HG03159 (cell line): Measurements from ENCODE around the gene GTF2H2.
"Not testable (repeated sequence)": the region's sequence is repeated elsewhere in the genome, so short reads cannot be mapped to it uniquely, and the experiment has no call there.

Experiments
- ATAC-seq: cut with Tn5 transposase; IDR thresholded peaks from one replicate; pipeline ENCODE4 v1.9.1; 2021; ENCODE audit warnings: mild to moderate bottlenecking, moderate library complexity; ENCODE audit not compliant: unreplicated experiment

Gene GTF2H2

DNA sequence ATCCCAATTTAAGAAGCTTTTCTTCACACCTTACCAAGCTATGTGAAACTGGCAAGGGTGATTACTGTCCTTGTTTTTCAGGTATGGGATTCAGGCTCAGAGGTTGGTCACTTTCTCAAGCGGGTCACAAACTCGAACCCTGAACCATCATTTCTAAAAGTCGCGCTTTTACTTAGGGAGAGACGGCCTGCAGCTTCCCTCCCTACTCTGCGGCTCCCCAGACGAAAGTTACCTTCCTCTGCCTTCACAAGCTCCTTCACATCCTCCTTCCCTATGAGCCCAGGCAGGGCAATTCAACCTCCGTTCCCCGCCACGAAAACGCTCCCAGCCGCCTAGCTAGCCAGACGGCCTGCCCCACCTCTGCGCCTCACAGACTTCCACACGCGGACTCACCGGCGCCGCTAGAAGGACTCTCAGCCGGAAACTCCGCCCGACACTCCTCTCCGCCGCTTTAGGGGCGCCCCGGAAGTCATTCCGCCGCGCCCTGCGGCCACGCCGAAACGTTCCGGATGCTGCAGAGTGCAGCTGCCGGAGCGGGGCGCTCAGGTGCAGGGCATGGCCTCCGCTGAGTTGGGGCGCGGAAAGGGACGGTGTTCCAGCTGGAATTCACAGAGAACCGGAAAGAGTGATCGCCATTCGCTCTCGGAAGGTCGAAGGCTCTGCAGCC is at the start of gene GTF2H2:
TSS of gene GTF2H2 (minus strand) at position 415 of the 667 bp plus-strand sequence. CDS start 4,913 bp downstream, outside the sequence.
- ATAC-seq, result peak; percentile 97

- not testable (repeated sequence) for ATAC-seq
Observed at GRCh38 chr5:71109730-71110275, 42.3 kb upstream of the GTF2H2 start.

DNA sequence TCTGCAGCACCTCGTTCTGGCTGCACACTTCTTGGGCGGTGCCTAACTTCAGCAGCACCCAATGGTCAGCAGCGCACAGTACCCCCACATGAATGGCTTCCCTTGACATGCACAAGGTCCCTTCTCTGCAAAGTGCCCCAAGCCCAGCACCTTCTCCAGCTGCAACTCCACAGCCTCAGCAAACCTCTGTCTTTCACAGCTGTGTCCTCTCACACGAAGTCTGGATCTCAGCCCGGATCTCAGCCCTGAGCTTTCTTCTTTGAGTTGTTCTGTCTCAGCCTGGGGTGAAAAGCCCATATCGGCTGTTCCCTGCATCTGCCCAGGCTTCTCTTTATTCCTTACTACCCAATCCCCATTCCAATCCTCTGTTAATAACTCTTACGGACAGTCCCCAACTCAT is 32.5 kb upstream of the GTF2H2 start:
- ATAC-seq, result not testable (repeated sequence)

DNA sequence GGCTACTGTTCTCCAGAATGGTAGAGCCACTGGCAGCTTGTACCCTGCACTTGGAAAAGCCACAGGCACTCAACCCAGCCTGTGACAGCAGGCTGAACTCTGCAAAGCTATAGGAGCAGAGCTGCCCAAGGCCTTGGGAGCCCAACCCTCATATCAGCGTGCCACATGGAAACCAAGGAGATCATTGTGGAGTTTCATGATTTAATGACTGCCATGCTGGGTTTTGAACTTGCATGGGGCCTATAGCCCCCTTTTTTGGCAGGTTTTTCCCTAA is 30.4 kb upstream of the GTF2H2 start:
- ATAC-seq, result not testable (repeated sequence)

DNA sequence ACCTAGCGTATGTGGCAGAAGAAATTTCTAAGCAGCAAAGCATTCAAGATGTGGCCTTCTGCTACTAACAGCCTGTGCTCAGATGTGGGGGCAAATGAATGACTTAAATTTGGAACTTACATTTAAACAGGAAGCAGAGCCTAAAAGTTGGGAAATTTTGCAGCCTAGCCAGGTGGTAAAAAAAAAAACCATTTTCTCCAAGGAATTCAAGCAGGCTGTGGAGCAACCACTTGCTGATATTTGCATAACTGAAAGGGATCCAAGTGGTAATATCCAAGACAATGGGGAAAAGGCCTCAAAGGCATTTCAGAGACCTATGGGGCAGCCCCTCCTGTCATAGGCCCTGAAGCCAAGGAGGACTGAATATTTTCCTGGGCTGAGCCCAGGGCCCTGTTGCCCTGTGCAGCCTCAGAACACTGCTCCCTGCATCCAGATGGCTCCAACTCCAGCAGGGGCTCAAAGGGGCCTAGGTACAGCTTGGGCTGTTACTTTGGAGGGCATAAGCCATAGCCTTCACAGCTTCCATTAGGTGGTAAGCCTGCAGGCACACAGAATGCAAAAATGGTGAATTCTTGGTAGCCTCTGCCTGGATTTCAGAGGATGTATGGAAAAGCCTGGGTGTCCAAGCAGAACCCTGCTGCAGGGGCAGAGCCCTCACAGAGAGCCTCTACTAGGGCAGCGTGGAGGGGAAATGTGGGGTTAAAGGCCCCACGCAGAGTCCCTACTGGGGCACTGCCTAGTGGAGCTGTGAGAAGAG is 29.9 kb upstream of the GTF2H2 start:
- not testable (repeated sequence) for ATAC-seq

GRCh38 chr5:71089773-71090172 is 22.3 kb upstream of the GTF2H2 start:
- ATAC-seq, result not testable (repeated sequence)

DNA sequence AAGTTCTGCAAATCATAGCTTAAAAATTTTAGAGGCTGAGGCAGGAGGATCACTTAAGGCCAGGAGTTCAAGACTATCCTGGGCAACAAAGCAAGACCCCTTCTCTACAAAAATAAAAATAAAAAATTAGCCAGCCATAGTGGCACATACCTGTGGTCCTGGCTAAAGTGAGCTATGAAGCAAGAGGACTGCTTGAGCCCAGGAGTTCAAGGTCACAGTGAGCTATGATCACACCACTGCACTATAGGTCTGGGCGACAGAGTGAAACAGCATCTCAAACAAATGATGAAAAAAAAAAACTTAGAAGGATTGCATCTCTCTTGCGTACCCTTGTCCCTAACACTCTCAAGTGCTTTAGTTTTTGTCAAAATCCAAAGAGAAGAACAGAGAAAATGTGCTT is 21.3 kb upstream of the GTF2H2 start:
- ATAC-seq, result not testable (repeated sequence)

DNA sequence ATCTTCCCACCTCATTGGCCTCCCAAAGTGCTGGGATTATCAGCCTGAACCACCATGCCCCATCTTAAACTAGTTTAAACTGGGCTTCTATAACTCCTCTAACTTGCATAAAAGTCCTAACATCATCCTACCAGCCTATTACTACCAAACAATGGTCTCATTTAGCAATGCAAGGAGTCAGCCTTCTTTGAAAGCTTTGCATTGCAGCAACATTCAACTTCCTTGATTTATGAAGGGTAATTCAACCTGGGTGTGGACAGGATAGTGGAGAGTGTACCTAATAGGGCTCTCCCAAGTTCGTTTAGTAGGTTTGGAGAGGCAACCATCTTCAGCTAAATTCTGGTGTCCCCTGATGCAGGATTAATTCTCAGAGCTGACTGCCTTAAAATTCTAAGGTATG is 18.7 kb upstream of the GTF2H2 start:
- ATAC-seq, result not testable (repeated sequence)

- ATAC-seq, result not testable (repeated sequence)
Observed at GRCh38 chr5:71084280-71085063, 17.0 kb upstream of the GTF2H2 start.

DNA sequence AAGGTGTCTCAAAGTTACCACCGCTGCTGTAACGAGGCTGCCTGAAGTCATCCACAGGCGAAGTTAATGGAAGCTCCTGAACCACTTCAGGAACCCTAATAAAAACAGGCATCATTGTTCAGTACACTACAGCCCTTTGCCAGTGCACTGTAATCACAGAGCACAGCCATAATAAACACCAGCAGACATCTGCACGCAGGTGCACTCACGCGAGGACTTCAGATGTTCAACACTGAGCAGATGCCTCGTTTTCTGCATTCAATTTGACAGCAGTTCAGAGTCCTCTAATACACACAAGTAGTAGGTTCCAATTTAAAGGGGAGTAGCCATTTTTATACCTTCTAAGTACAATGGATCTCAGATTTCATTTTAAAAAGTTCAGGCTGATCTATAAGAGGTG is 15.4 kb upstream of the GTF2H2 start:
- ATAC-seq, result not testable (repeated sequence)

DNA sequence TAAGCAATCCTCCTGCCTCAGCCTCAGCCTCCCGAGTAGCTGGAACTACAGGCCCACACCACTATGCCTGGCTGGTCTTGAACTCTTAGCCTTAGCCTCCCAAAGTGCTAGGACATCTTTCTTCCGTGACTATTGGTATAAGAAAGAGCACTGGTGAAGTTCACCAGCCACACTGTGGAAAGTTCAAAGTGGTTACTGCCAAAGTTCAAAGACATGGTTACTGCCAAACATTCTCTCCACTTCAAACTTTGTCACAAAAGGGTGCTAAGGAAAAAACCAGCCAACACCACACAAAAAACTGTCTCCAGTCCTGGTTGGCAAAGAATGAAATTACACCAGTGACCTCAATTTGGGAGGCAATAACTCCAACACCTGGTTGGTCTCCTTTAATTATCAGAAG is 14.9 kb upstream of the GTF2H2 start:
- ATAC-seq, result not testable (repeated sequence)

DNA sequence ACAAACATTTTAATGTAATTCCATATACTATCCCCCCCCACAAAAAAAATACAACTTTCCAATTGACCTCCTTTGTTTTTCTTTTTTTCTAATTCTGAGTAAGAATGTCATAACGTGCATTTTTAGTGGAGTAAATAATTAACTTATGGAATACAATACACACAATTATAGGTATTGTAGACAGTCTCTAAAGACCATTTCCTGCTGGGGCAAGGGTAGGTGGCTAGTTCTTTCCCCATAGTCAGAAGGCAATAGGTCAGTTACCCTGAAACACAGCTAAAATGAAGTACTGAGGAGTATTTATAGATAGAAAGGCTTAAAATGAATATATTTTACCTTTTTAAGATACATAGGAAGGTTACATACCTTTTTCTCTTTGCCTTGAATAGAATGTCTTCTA is 6.2 kb downstream of the GTF2H2 start:
- not testable (repeated sequence) for ATAC-seq

DNA sequence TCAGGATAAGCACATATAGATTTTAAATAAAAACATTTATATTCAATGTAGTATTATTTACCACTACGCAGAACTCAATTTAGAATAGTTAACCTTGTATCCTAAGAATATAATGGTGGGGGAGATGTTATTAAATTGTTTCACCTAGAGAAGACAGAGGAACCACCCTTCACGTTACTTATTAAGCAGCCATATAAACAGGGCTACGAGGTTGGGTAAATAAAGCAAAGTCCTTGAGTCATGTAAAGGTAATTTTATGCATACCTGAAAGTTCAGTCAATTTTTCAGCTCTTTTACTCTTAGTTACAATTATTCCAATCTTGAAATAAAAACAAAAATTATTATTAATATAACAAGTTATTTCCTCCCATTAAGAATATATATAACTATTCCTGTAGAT is 8.1 kb downstream of the GTF2H2 start:
- not testable (repeated sequence) for ATAC-seq

- not testable (repeated sequence) for ATAC-seq
Observed at GRCh38 chr5:71044808-71045207, 22.7 kb downstream of the GTF2H2 start.

DNA sequence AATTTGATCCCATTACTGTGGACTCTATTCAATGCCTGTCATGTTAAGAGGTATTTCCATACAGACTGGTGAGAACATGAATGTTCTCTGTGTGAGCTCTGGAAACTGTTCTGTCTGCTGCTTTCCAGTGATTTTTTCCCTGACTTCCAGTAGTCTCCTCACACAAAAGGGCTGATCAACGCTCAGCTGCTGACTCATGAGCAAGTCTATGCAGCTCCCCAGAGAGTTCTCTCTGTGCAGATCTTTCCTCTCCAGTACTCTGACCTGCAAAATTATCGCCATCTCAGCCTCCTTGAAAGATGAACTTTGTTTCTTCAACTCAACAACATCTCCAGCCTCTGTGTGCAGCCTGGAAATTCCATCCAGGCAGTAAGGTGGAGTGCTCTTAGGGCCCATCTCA is 23.3 kb downstream of the GTF2H2 start:
- ATAC-seq, result not testable (repeated sequence)

GRCh38 chr5:71031046-71031776 is 36.3 kb downstream of the GTF2H2 start:
- not testable (repeated sequence) for ATAC-seq

DNA sequence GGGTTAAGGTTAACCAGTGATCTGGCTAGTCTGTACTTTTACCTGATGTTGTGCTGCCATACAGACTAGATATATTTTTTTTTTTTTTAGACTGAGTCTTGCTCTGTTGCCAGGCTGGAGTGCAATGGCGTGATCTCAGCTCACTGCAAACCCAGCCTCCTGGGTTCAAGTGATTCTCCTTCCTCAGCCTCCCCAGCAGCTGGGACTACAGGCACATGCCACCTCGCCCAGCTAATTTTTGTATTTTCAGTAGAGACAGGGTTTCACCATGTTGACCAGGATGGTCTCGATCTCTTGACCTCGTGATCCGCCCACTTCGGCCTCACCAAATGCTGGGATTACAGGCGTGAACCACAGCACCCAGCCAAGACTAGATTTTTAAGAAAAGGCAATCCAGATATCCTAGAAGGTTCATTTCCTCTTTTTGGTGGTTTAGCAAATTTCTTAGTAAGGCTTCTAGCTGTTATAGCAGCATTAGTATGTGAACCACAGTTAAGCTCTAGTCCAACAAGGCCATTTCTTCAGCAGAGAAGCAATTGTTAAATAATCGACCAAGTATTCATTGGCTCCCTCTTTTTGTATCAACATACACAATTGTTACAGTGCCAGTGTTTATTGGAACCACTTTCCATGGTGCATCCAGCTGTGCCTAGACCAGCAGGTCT is 42.1 kb downstream of the GTF2H2 start, which contains the start of gene NAIP:
TSS of gene NAIP (minus strand) at position 51 of the 665 bp plus-strand sequence. CDS start 12,424 bp downstream, outside the sequence.
- ATAC-seq, result peak; percentile 70

DNA sequence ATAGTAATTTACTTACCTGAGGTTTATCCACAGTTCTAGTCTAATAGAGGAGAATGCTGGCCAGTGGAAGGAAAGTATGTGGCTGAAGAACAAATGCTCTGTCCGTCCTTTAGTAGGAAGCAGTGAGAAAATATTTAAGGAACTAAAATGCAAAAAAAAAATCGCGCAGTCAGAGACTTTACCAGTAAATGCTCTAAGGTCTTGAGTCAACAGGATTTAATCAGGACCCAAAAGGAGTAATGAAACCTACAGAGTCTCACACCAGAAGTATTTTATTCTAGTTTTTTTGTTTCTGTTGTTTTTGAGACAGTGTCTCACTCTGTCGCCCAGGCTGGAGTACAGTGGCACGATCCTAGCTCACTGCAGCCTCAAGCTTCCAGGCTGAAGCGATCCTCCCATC is 46.8 kb downstream of the GTF2H2 start:
- ATAC-seq, result not testable (repeated sequence)

DNA sequence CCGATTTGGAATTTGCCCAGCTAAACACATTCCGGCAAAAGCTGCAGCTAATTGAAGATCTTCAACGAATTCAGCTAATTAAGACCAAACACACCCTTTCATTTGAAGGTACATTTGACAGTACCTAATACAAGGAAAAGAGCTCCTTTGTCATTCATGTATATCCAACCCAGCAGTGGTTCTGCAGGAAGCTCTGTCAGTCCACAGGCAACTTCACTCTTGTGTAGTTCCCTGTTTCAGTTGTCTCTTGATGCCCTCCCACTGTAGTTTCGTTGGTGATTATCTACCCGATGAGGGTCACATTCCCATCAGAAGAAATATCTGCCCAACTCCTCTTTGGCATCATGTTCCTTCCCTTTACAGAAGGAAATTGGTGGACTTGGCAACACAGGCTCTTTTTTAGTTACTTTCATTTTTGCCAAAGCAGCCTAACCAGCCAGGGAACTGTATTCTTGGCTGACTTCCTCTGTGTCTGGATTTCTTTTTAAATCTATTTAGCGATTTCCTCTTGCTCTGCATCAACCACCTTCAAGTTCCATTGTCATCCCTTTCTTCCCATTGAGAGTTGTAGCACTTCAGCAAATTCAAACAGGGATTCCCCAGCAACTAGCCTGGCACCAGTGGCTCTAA is 49.0 kb downstream of the GTF2H2 start:
- ATAC-seq, result not testable (repeated sequence)
